ENCODE data around the gene TMEM165. TPM values are rescaled to one million over a fixed set of nuclear protein-coding genes. Genes with fewer than 3 reads are reported as not detected.

The TMEM165 gene
- total RNA-seq = 159 and 177 TPM in 2 replicates
- 144 and 188 TPM in 2 replicates for polyA plus RNA-seq
- polyA plus RNA-seq (2011; cell fraction: cytosol; rRNA removed) = 71.6 and 82.9 TPM in 2 replicates
- polyA plus RNA-seq (2011; cell fraction: nucleus; rRNA removed) = 224 and 301 TPM in 2 replicates
- 67.9 and 96.6 TPM in 2 replicates for polyA plus RNA-seq (2012)
- 376 and 416 TPM in 2 replicates for polyA minus RNA-seq
- polyA minus RNA-seq (2011; cell fraction: cytosol; rRNA and poly(A)+ RNA removed) = 58.4 TPM
- polyA minus RNA-seq (2011; cell fraction: nucleus; rRNA and poly(A)+ RNA removed) = 216 and 313 TPM in 2 replicates
- percentile 99 among the genes with signal in this experiment for Bru-seq, nascent RNA
- BruChase-seq, experiment 1, labeled RNA remaining after a 6-hour chase = percentile 96 among the genes with signal in this experiment
- BruChase-seq, experiment 2, labeled RNA remaining after a 2-hour chase = percentile 99 among the genes with signal in this experiment
- long read RNA-seq, transcript TMEM165-201 (6 exons, 1,928 nt) = major isoform, 328 of 374 reads
- long read RNA-seq, partial matches to known transcripts = 14 of 374 reads
- long read RNA-seq, other reads (novel, unspliced or antisense) = 27 of 374 reads

- Histone ChIP-seq H3K79me2 (ENCODE audit: control insufficient read depth, insufficient read depth, low read length) (peaks cover 47% of the 10 kb centered on the region), H3K9me3 (replicated peaks; ENCODE audit: control insufficient read depth, insufficient read depth, low read length) (no peaks in the 10 kb centered on the region), H3K27ac (ENCODE audit: insufficient read depth, low read depth, low read length) (peak within 1 kb of the TSS; percentile 79), H3K4me2 (ENCODE audit: insufficient read depth, low read length) (peak within 1 kb of the TSS; percentile 99), H3K36me3 (ENCODE audit: control insufficient read depth in 2 of 2, extremely low read depth in 1 of 2, insufficient read depth in 2 of 2, low read length in 2 of 2) (peaks cover 2 to 9% of the 10 kb centered on the region in 2 experiments), H2AFZ (ENCODE audit: low read depth, low read length) (peak within 1 kb of the TSS; percentile 92), H3K9me1 (replicated peaks; ENCODE audit: control insufficient read depth, extremely low read depth, insufficient read depth, low read length) (no peaks in the 10 kb centered on the region), H4K20me1 (replicated peaks; ENCODE audit: control insufficient read depth, extremely low read depth, insufficient read depth, low read length) (peaks cover 16% of the 10 kb centered on the region), H3K9ac (replicated peaks; ENCODE audit: extremely low read depth, insufficient read depth, low read length) (peak within 1 kb of the TSS; percentile 94), H3K4me3 (replicated peaks in 1 of 3; ENCODE audit: insufficient read depth in 1 of 3, low read depth in 1 of 3, low read length in 3 of 3) (peak within 1 kb of the TSS; percentile 89 to 98 (median 91)), H3K27me3 (ENCODE audit: control insufficient read depth in 2 of 2, insufficient read depth in 2 of 2, low read length in 2 of 2) (no peaks in the 10 kb centered on the region), H3K4me1 (ENCODE audit: control insufficient read depth, extremely low read depth, insufficient read depth, low read length) (peaks cover 19% of the 10 kb centered on the region)
- DNase-seq (ENCODE audit: low read depth, low spot score) = peak; percentile 88
- ChIA-PET CTCF (interaction anchor here (0.6 to 3.0 kb wide), 11 partner anchors 9 to 1441 kb away, joined by 3 to 10 read pairs (median 5); partner anchors contain the start of gene SRD5A3), POLR2A (interaction anchor here (1.0 to 1.4 kb wide), 2 partner anchors 9 to 43 kb away, joined by 3 to 4 read pairs; no protein-coding TSS in a partner anchor)
- BruUV-seq (replicated peaks) = no TSS peak
- TF ChIP-seq MYC (IDR thresholded peaks at IDR 0.05; ENCODE audit: low read depth, low read length) = no peak
- TF ChIP-seq JUN (IDR thresholded peaks at IDR 0.05; ENCODE audit: borderline replicate concordance, insufficient read depth, insufficient read length, low read depth) = no peak
- no peak for TF ChIP-seq FOS (IDR thresholded peaks at IDR 0.05; ENCODE audit: borderline replicate concordance, insufficient read depth, low read length)
- peak; percentile 97 for TF ChIP-seq POLR2A (IDR thresholded peaks at IDR 0.05; ENCODE audit: low read depth, low read length)
- TF ChIP-seq MAX (IDR thresholded peaks at IDR 0.05; ENCODE audit: insufficient read depth, insufficient read length) = no peak
- TF ChIP-seq POLR2AphosphoS5 (IDR thresholded peaks at IDR 0.05; ENCODE audit: insufficient read depth, low read depth, low read length) = peak; percentile 97
- dilution Hi-C loops (cut with MboI; ENCODE audit: extremely low pct_ligation_motif_present, low sequenced_read_pairs) = no loop called here
- intact Hi-C loops (cut with micrococcal nuclease) = loop anchor here (1.0 to 5.0 kb wide), 7 partner anchors 33 to 388 kb away; partner anchors contain the start of genes CLOCK, KDR and SRD5A3
- peak; percentile 35 for FAIRE-seq
Measured at GRCh38 chr4:55395529-55396307, at the start of gene TMEM165. Gene TMEM165, plus strand, starts transcription at chr4:55395957. Its CDS starts 233 bp downstream, at chr4:55396190.

All from endothelial cell of umbilical vein (primary cell).